Measurements from ENCODE around the gene MYBBP1A. TPM values are rescaled to one million over a fixed set of nuclear protein-coding genes. Genes with fewer than 3 reads are reported as not detected.
"Not testable (repeated sequence)": the region's sequence is repeated elsewhere in the genome, so short reads cannot be mapped to it uniquely, and the experiment has no call there.

The MYBBP1A gene
- total and polyA plus RNA-seq, 2 donors: 20.7 to 29.8 TPM

DNA sequence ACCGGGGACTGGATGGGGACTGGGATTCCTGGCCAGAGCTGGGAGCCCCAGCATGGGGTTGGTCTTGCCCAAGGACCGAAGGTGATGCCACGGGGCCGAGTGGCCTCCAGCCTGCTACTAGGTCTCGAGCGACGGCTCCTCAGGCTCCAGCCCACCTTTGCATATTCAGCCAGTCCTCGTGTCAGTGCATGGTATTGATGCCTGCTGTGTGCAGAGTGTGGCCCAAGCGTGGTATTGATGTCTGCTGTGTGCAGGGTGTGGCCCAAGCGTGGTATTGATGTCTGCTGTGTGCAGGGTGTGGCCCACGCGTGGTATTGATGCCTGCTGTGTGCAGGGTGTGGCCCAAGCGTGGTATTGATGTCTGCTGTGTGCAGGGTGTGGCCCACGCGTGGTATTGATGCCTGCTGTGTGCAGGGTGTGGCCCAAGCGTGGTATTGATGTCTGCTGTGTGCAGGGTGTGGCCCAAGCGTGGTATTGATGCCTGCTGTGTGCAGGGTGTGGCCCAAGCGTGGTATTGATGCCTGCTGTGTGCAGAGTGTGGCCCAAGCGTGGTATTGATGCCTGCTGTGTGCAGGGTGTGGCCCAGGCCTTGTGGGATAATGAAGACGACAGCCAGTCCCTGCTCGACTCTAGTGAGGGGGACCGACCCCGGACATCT is 40.6 kb upstream of the MYBBP1A start:
- H3K4me1 ChIP-seq (ENCODE audit: insufficient read depth); H3K27ac ChIP-seq (ENCODE audit: low read depth); DNase-seq (ENCODE audit: extremely low spot score); H3K4me3 ChIP-seq (ENCODE audit: low read depth, low read length); H3K36me3 ChIP-seq (ENCODE audit: insufficient read depth): not testable (repeated sequence)
- WGBS: 94% methylated on average over 23 of the region's 23 CpGs

DNA sequence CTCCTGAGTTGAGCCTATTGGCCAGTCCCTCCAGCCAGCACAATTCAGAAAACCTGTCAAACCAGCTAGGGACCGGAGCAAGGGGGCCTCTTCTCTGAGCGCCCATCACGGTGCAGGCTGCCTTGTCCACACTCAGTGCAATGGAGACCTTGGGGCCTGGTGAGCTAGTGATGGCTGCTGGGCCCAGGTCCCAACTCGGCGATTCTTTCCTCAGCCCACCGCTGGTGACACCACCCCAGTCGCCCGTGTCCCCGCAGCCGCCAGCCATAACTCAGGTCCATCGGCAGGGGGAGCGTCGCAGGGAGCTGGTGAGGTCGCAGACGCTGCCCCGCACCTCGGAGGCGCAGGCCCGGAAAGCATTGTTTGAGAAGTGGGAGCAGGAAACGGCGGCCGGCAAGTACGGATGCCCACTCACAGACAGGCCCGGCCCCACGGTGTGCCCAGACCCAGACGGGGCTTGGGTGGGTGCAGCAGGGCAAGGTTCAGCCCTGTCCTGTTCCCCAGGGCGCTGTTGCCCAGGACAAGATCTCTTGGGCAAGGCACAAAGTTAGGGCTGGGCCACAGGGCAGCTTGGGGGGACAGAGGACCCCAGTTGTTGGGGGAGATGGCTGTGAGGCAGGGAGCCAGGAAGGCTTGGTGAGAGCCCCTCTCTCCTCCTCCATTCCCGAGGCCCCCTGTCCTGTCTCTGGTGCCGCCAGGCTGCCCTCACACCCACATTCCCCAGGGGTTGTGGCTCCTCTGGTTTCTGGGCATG is 39.9 kb upstream of the MYBBP1A start:
- Histone ChIP-seq H3K4me1 (ENCODE audit: insufficient read depth) (no peaks in the 10 kb centered on the region), H3K27ac (ENCODE audit: low read depth) (no peak overlapping the region), H3K4me3 (ENCODE audit: low read depth, low read length) (no peak overlapping the region), H3K36me3 (ENCODE audit: insufficient read depth) (no peaks in the 10 kb centered on the region)
- no peak for DNase-seq (ENCODE audit: extremely low spot score)
- 68% methylated on average over 29 of the region's 29 CpGs for WGBS

DNA sequence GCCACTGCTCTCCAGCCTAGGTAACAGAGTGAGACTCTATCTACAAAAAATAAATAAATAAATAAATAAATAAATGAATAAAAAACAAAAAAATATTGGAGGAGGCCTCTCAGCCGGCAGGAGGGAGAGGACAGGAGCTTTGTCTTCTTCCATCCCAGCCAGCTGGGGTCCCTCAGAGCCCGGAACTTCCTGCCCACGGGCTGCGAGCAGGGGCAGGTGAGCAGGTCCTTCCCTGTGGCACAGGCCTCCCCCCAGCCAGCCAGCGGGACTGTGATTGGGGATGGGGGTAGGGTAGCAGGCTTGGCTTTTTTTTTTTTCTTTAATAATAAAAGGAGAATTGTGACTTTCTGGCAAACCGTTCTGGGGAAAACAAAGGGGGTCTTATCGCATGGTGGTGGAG is 39.2 kb upstream of the MYBBP1A start:
- Histone ChIP-seq H3K4me1 (ENCODE audit: insufficient read depth) (no peaks in the 10 kb centered on the region), H3K36me3 (ENCODE audit: insufficient read depth) (no peaks in the 10 kb centered on the region), H3K27ac (ENCODE audit: low read depth) (no peak overlapping the region), H3K4me3 (ENCODE audit: low read depth, low read length) (no peak overlapping the region)
- WGBS: 85% methylated on average over 7 of the region's 7 CpGs
- DNase-seq (ENCODE audit: extremely low spot score): no peak

DNA sequence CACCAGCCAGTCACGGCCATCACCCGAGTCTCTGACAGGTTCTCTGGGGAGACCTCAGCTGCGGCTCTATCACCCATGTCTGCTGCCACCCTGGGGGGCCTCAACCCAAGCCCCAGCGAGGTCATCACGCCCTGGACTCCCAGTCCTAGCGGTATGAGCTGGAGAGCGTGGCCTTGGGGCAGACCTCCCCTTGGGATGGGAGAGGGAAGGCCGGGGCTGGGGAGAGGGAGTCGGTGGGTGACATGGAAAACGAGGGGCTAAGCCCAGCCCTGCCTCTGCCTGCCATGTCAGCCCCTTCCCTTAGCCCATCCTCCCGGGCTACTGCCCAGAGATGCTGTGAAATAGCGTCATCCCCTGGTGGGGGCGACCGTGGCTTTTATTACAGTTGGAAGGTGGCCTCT is 37.8 kb upstream of the MYBBP1A start:
- no peak for DNase-seq (ENCODE audit: extremely low spot score)
- no peaks in the 10 kb centered on the region for H3K36me3 ChIP-seq (ENCODE audit: insufficient read depth)
- H3K4me3 ChIP-seq (ENCODE audit: low read depth, low read length): no peak overlapping the region
- 89% methylated on average over 14 of the region's 14 CpGs for WGBS
- H3K4me1 ChIP-seq (ENCODE audit: insufficient read depth): no peaks in the 10 kb centered on the region
- no peak overlapping the region for H3K27ac ChIP-seq (ENCODE audit: low read depth)

DNA sequence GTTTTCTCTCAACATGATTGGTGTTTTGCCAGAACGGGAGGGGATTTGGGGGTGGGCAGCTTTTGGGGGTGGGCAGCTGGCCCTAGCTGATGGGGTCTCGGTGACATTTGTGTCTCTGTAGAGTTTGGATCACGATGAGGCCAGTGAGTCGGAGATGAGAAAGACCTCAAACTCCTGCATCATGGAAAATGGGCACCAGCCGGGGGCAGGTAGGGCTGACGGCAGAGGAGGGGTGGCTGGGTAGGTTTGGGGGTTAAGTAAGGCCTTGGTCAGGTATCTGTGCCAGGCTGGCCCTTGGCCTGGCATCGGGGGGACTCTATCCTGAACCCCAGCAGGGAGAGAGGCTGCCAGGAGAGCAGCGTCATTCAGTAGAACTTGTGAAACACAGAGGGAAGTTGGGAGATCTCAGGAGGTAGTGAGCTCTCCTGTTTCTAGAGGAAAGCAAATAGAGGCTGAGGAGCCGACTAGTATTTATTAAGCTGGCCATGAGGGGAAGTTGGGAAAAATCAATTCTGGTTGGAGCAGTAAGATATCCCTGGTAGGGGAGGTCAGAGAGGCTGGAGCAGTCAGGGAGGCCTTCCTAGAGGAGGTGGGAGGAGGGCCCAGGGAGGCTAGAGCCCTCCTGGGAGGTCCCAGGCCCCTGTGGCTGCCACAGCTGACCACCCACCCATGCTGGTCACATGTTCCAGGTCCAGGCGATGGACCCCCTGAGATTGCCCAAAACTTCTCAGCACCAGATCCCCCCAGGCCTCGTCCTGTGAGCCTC is 37.2 kb upstream of the MYBBP1A start:
- DNase-seq (ENCODE audit: extremely low spot score): no peak
- Histone ChIP-seq H3K4me1 (ENCODE audit: insufficient read depth) (no peaks in the 10 kb centered on the region), H3K4me3 (ENCODE audit: low read depth, low read length) (no peak overlapping the region), H3K27ac (ENCODE audit: low read depth) (no peak overlapping the region), H3K36me3 (ENCODE audit: insufficient read depth) (no peaks in the 10 kb centered on the region)
- 85% methylated on average over 11 of the region's 11 CpGs for WGBS

DNA sequence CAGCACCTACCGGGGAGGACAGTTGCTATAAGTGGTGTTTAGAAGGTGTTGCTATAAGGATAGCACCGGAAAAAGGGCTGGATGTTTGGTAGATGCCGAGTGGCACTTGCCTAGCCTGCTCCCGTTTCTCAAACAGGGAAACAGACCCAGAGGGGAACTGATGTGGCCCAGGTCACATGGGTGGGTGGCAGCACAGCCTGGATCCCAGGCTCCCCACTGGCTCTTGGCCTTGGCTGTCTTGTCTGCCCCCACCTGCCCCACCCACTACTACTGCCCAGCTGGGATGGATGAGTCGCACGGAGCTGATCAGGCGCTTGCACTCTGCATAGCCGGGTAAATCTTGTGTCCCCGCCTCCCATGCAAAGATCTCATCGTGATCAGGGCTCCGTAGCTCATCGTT is 36.3 kb upstream of the MYBBP1A start:
- Histone ChIP-seq H3K36me3 (ENCODE audit: insufficient read depth) (no peaks in the 10 kb centered on the region), H3K4me3 (ENCODE audit: low read depth, low read length) (no peak overlapping the region), H3K4me1 (ENCODE audit: insufficient read depth) (no peaks in the 10 kb centered on the region), H3K27ac (ENCODE audit: low read depth) (no peak overlapping the region)
- no peak for DNase-seq (ENCODE audit: extremely low spot score)
- WGBS: 63% methylated on average over 12 of the region's 12 CpGs

DNA sequence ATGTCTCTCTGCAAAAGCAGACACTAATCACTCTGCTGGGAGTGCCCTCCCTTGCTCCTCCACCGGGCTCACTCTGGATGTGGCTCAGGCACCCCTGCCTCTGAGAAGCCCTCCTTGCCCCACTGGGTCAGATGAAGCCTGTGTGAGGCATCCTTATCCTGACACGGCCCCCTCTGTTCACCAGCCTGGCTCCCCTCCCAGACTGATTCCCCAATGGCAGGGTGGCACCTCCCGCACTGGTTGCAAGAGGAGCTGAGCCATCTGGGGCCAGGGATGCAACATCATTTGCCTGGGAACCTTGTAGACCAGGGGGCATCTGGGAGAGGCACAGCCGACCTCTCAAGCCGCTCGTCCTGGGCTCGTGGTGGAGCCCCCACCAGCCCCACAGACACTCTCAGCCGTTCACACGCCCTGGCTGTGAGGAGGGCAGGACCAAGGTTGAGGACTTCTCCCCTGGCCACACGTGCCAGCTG is 35.8 kb upstream of the MYBBP1A start:
- Histone ChIP-seq H3K36me3 (ENCODE audit: insufficient read depth) (no peaks in the 10 kb centered on the region), H3K27ac (ENCODE audit: low read depth) (no peak overlapping the region), H3K4me1 (ENCODE audit: insufficient read depth) (no peaks in the 10 kb centered on the region), H3K4me3 (ENCODE audit: low read depth, low read length) (no peak overlapping the region)
- 80% methylated on average over 10 of the region's 10 CpGs for WGBS
- no peak for DNase-seq (ENCODE audit: extremely low spot score)

DNA sequence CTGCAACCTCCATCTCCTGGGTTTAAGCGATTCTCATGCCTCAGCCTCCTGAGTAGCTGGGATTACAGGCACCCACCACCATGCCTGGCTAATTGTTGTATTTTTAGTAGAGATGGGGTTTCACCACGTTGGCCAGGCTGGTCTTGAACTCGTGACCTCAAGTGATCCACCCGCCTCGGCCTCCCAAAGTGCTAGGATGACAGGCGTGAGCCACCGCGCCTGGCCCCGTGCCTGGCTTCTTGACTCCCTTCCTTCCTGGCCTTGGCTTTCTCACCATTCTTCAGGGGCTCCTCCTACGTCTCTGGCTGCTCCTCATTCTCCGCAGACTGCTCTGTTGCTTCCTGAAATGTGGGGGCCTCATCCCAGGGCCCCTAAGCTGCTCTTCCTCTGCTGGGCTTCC is 34.9 kb upstream of the MYBBP1A start:
- not testable (repeated sequence) for DNase-seq (ENCODE audit: extremely low spot score); H3K4me3 ChIP-seq (ENCODE audit: low read depth, low read length); H3K36me3 ChIP-seq (ENCODE audit: insufficient read depth); H3K4me1 ChIP-seq (ENCODE audit: insufficient read depth); H3K27ac ChIP-seq (ENCODE audit: low read depth)
- 72% methylated on average over 11 of the region's 11 CpGs for WGBS

DNA sequence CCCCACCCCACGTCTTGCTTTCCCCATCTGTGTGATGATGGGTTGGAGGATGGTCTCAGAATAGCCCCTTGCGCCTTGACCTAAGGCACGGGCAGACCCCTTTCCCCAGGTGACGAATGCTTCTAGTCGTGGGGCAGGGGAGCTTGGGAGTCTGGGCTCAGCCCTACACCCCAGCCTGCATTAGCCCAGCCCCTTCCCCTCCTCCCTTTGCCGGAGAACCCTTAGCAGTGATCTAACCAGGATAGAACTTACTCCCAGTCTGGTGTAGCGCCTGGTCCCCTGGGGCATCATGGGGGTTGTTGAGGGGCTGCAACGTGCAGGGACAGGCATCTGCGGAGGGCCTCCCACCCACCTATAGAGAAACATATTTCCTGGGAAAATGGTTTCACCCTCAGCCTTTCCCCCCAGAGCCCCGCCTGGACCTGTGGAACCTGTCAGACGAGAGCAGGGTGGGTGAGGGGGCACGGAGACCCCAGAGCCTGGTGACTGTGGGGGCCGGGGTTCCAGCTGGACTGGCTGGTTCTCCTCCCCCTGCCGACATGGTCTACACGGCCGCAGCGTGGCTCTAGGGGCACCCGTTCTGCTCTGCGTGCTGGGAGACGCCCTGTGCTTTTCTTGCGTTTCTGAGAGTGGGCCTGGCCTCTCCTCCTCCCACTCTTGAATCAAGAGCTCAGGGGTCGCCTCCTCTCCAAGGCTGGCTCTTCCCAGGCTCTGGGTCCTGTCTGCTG is 33.9 kb upstream of the MYBBP1A start:
- 82% methylated on average over 22 of the region's 22 CpGs for WGBS
- no peaks in the 10 kb centered on the region for H3K36me3 ChIP-seq (ENCODE audit: insufficient read depth)
- no peak for DNase-seq (ENCODE audit: extremely low spot score)
- H3K27ac ChIP-seq (ENCODE audit: low read depth): no peak overlapping the region
- H3K4me1 ChIP-seq (ENCODE audit: insufficient read depth): no peaks in the 10 kb centered on the region
- H3K4me3 ChIP-seq (ENCODE audit: low read depth, low read length): no peak overlapping the region

DNA sequence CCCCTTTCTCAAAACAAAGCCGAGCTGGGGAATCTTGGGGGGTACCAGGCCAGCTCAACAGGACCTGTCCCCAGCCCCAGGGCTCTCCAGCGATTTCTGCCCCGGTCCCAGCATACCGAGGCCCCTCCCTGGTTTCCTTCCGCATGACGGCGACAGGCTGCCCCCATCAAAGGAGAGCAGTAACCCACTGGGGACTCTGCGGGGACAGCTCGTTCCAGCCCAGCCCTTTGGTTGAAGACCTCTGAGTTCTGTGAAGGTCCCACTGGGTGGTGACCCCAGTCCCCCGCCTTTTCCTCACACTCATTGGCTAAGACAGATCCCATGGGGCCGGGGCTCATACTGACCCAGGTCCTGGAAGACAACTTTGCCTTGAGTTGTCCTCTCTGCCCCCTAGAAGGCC is 33.2 kb upstream of the MYBBP1A start:
- no peaks in the 10 kb centered on the region for H3K4me1 ChIP-seq (ENCODE audit: insufficient read depth)

DNA sequence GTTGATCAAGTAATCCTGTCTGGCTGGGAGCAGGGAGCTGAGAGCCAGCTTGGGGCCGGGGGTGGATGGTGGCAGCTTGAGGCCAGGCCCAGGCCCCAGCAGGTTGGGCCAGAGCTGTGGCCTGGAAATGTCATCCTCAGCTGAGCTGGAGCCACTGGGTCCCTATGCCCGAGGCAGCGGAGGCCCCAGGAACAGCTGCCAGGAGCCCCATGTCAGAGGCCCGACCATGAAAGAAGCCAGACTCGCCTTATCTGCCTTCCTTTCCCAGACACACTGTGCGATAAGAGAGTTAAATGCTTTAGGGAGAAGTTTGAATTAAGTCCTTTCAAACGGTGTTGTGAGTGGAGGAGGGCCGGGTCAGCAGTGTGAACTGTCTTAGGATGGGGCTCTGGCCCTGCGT is 32.6 kb upstream of the MYBBP1A start:
- H3K27ac ChIP-seq (ENCODE audit: low read depth): no peak overlapping the region
- H3K4me1 ChIP-seq (ENCODE audit: insufficient read depth): no peaks in the 10 kb centered on the region
- DNase-seq (ENCODE audit: extremely low spot score): no peak
- 48% methylated on average over 9 of the region's 9 CpGs for WGBS
- no peak overlapping the region for H3K4me3 ChIP-seq (ENCODE audit: low read depth, low read length)
- H3K36me3 ChIP-seq (ENCODE audit: insufficient read depth): no peaks in the 10 kb centered on the region

More for the DNA sequence above, 33.2 kb upstream of the MYBBP1A start:
- Histone ChIP-seq H3K36me3 (ENCODE audit: insufficient read depth) (no peaks in the 10 kb centered on the region), H3K4me3 (ENCODE audit: low read depth, low read length) (no peak overlapping the region), H3K27ac (ENCODE audit: low read depth) (no peak overlapping the region)
- WGBS: 72% methylated on average over 11 of the region's 11 CpGs
- DNase-seq (ENCODE audit: extremely low spot score): no peak

DNA sequence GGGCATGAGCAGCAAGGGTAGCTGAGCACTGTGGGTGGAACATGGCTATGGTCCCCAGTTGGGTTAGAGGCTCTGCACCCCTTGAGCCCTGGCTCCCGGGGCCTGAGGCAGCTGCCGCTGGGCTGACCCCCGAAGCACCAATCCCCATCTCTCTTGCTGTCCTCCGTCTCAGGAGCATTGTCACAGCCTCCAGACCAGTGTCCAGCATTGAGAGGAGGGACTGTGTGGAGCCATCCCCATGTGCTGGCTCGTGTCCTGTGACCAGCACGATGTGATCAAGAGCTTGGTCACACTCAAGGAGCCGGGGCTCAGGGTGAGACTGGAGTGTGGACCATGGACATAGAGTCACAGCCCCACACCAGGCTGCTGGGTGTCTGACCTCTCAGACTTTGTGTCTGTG is 32.0 kb upstream of the MYBBP1A start:
- DNase-seq (ENCODE audit: extremely low spot score): no peak
- H3K36me3 ChIP-seq (ENCODE audit: insufficient read depth): no peaks in the 10 kb centered on the region

DNA sequence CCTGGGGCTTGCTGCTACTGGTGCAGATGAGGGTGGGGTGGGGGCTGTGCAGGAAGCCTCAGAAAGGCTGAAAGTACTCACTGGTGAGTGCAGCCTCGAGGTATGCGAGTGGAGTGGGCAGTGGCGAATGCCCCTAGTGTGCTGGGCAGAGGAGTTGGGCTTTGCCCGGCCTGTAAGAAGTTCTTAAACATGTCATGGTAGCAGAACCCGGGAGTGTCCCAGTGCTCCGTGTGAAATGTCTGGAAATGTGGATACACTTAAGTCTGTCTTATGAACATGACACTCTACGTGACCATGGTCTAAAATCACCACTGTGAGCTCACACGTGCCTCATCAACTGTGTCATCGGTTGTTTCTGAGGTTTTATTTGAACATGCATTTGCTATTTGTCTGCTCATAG is 30.9 kb upstream of the MYBBP1A start:
- Histone ChIP-seq H3K4me3 (ENCODE audit: low read depth, low read length) (no peak overlapping the region), H3K27ac (ENCODE audit: low read depth) (no peak overlapping the region), H3K4me1 (ENCODE audit: insufficient read depth) (no peaks in the 10 kb centered on the region), H3K36me3 (ENCODE audit: insufficient read depth) (no peaks in the 10 kb centered on the region)
- WGBS: 84% methylated on average over 9 of the region's 9 CpGs
- no peak for DNase-seq (ENCODE audit: extremely low spot score)

More for the DNA sequence above, 32.0 kb upstream of the MYBBP1A start:
- no peak overlapping the region for H3K27ac ChIP-seq (ENCODE audit: low read depth)
- WGBS: 87% methylated on average over 7 of the region's 7 CpGs
- H3K4me1 ChIP-seq (ENCODE audit: insufficient read depth): no peaks in the 10 kb centered on the region
- H3K4me3 ChIP-seq (ENCODE audit: low read depth, low read length): no peak overlapping the region

All from urinary bladder (tissue), 4 donors.